Prostate gland (tissue), 2 donors: ENCODE data around the gene ZFHX2.

Experiments
- POLR2A ChIP-seq: fragments of 450-650 bp; IDR thresholded peaks from one replicate; pipeline ENCODE4 v1.6.1; 2016; ENCODE audit warnings: antibody characterized with exemption, mild to moderate bottlenecking
- POLR2AphosphoS5 ChIP-seq: sonication (generic); formaldehyde crosslinking; IDR thresholded peaks from one replicate; pipeline ENCODE4 v1.6.1; 2017; ENCODE audit warnings: antibody characterized with exemption
- TF ChIP-seq, protein P1 (sequence below), 4 experiments: fragments of 200-600 bp in 2 of 4; fragments of 450-650 bp in 2 of 4; sonication (generic) in 2 of 4; IDR thresholded peaks; 1 replicate in 3 of 4; 2 replicates in 1 of 4; pipeline ENCODE4 v1.5.1; 2016 to 2019; ENCODE audit warnings: antibody characterized with exemption in 4 of 4, mild to moderate bottlenecking in 2 of 4, moderate library complexity in 2 of 4

DNA sequence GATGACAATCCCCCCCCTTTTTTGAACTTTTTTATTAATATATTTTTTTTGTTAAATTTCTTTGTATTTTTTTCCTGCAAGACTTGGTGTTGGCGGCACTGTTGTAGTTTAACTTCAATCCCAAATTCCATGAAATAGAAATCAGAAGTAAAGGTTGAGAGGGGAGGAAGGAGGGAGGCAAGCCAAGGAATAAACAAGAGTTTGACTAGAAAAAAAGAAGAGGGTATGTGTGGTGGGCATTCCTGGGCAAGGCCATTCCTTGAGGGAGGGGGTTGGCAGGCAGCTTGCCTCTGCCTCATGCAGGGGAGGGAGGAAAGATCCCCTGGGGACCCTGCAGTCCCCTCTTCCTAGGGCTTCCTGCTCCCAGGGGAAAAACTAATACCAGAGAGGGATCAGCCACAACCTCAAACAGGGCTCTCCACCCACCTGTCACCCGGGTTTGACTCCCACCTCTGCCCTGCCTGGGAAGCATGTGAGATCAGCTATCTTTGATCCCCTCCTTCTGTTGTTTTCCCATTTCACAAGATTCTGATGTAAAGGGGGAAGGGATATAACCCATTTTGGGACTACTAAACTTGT lies 16.5 kb upstream of the ZFHX2 start:
- TF ChIP-seq, protein P1, sequence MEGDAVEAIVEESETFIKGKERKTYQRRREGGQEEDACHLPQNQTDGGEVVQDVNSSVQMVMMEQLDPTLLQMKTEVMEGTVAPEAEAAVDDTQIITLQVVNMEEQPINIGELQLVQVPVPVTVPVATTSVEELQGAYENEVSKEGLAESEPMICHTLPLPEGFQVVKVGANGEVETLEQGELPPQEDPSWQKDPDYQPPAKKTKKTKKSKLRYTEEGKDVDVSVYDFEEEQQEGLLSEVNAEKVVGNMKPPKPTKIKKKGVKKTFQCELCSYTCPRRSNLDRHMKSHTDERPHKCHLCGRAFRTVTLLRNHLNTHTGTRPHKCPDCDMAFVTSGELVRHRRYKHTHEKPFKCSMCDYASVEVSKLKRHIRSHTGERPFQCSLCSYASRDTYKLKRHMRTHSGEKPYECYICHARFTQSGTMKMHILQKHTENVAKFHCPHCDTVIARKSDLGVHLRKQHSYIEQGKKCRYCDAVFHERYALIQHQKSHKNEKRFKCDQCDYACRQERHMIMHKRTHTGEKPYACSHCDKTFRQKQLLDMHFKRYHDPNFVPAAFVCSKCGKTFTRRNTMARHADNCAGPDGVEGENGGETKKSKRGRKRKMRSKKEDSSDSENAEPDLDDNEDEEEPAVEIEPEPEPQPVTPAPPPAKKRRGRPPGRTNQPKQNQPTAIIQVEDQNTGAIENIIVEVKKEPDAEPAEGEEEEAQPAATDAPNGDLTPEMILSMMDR (IDR thresholded peaks at IDR 0.05): no peak
- TF ChIP-seq POLR2AphosphoS5: no peak
- no peak for TF ChIP-seq POLR2A
